Upper lobe of left lung (tissue), 6 donors: Measurements from ENCODE around the gene EPM2A. TPM values are rescaled to one million over a fixed set of nuclear protein-coding genes. Genes with fewer than 3 reads are reported as not detected.

Source experiments
- ATAC-seq, 2 donors: fragments of 200-7000 bp; cut with Tn5 transposase; one replicate each; pipeline ENCODE4 v1.9.1; 2022; ENCODE audit warnings: mild to moderate bottlenecking in 2 of 2, moderate library complexity in 2 of 2; ENCODE audit not compliant: low FRiP score in 2 of 2
- DNase-seq, 2 donors: peaks; one replicate each; pipeline ENCODE4 v3.0.0-alpha.2; 2019 to 2020
- H3K27ac ChIP-seq, 4 donors: fragments of 200-600 bp; sonication (generic); one replicate each; pipeline ENCODE4 v1.5.1; 2016 to 2019
- H3K27me3 ChIP-seq, 4 donors: fragments of 200-600 bp; sonication (generic); one replicate each; pipeline ENCODE4 v1.5.1; 2017 to 2019
- H3K36me3 ChIP-seq, 4 donors: fragments of 200-600 bp; sonication (generic); one replicate each; pipeline ENCODE4 v1.5.1; 2016 to 2019
- H3K4me1 ChIP-seq, 4 donors: fragments of 200-600 bp; sonication (generic); one replicate each; pipeline ENCODE4 v1.5.1; 2018 to 2019
- H3K4me3 ChIP-seq, 4 donors: fragments of 200-600 bp; sonication (generic); one replicate each; pipeline ENCODE4 v1.5.1; 2017 to 2019; ENCODE audit warnings: mild to moderate bottlenecking in 2 of 4, moderate library complexity in 1 of 4
- H3K9me3 ChIP-seq, 4 donors: fragments of 200-600 bp; sonication (generic); one replicate each; pipeline ENCODE4 v1.5.1; 2018 to 2019
- CTCF ChIP-seq, 6 experiments: fragments of 450-650 bp in 4 of 6; fragments of 200-600 bp in 2 of 6; sonication (generic) in 2 of 6; IDR thresholded peaks; one replicate each; pipeline ENCODE4 v1.5.1; 2016 to 2019; ENCODE audit warnings: antibody characterized with exemption in 6 of 6
- EP300 ChIP-seq, 4 donors: sonication (generic); formaldehyde crosslinking; IDR thresholded peaks; one replicate each; pipeline ENCODE4 v1.5.1; 2017; ENCODE audit warnings: antibody characterized with exemption in 4 of 4, control low read depth in 2 of 4
- POLR2A ChIP-seq, 4 donors: fragments of 450-650 bp; IDR thresholded peaks; one replicate each; pipeline ENCODE4 v1.5.1; 2016 to 2017; ENCODE audit warnings: antibody characterized with exemption in 4 of 4, mild to moderate bottlenecking in 2 of 4
- POLR2AphosphoS5 ChIP-seq, 2 donors: sonication (generic); formaldehyde crosslinking; IDR thresholded peaks; one replicate each; pipeline ENCODE4 v1.5.1; 2017; ENCODE audit warnings: antibody characterized with exemption in 2 of 2
- WGBS, 2 donors: methylation state at CpG; one replicate each; pipeline ENCODE4 v1.1.5; 2017 to 2018; 5-methylcytosine and 5-hydroxymethylcytosine counted together
- total RNA-seq, 6 donors: library from RNA; depleted of rRNA in 4 of 6; stranded (reverse); fragments of >200 nt in 4 of 6; gene quantifications; one replicate each; pipeline versions ENCODE4 v1.1.0 to v1.2.1, GENCODE V29; 2016 to 2021
- donor health status: DM: no; HTN: no; CAD: no; lungs with moderate emphysema.
- donor health status: DM: no; HTN: yes; CAD: no; lungs with severe emphysema.

The EPM2A gene
- total RNA-seq, 6 donors from 2014 or later, result 9.3 to 27.7 (median 21.0) TPM

GRCh38 chr6:145763742-145764141 lies 28.4 kb upstream of the EPM2A start:
- no peak for TF ChIP-seq CTCF (IDR thresholded peaks at IDR 0.05)
- no peak for ATAC-seq
- Histone ChIP-seq H3K27ac (no peak overlapping the region), H3K27me3 (no peaks in the 10 kb centered on the region), H3K9me3 (no peaks in the 10 kb centered on the region), H3K4me3 (no peak overlapping the region), H3K36me3 (no peaks in the 10 kb centered on the region), H3K4me1 (no peaks in the 10 kb centered on the region)
- no peak for DNase-seq

GRCh38 chr6:145761584-145761983 lies 26.3 kb upstream of the EPM2A start:
- H3K27ac ChIP-seq, result no peak overlapping the region
- H3K4me3 ChIP-seq, result no peak overlapping the region
- H3K36me3 ChIP-seq, result no peaks in the 10 kb centered on the region
- no peak for DNase-seq
- no peaks in the 10 kb centered on the region for H3K9me3 ChIP-seq
- no peak for TF ChIP-seq CTCF (IDR thresholded peaks at IDR 0.05)
- no peak for TF ChIP-seq POLR2AphosphoS5 (IDR thresholded peaks at IDR 0.05)
- no peak for TF ChIP-seq POLR2A (IDR thresholded peaks at IDR 0.05)
- no peak for TF ChIP-seq EP300 (IDR thresholded peaks at IDR 0.05)
- no peaks in the 10 kb centered on the region for H3K4me1 ChIP-seq
- no peak for ATAC-seq
- no peaks in the 10 kb centered on the region for H3K27me3 ChIP-seq

- Histone ChIP-seq H3K9me3 (no peaks in the 10 kb centered on the region), H3K36me3 (no peaks in the 10 kb centered on the region), H3K27me3 (no peaks in the 10 kb centered on the region), H3K27ac (no peak overlapping the region), H3K4me3 (no peak overlapping the region), H3K4me1 (no peaks in the 10 kb centered on the region)
- TF ChIP-seq POLR2A (IDR thresholded peaks at IDR 0.05) (no peak), POLR2AphosphoS5 (IDR thresholded peaks at IDR 0.05) (no peak), EP300 (IDR thresholded peaks at IDR 0.05) (no peak), CTCF (IDR thresholded peaks at IDR 0.05) (no peak)
- 79 to 80% methylated on average over 4 of the region's 4 CpGs for WGBS, 2 donors
- ATAC-seq (no peak), DNase-seq (no peak)
These were observed 22.8 kb upstream of the EPM2A start for GRCh38 chr6:145758113-145758512.

- no peaks in the 10 kb centered on the region for H3K4me1 ChIP-seq
- ATAC-seq, result peak in 1 of 2 donors; percentile 71
- H3K9me3 ChIP-seq, result no peaks in the 10 kb centered on the region
- H3K27ac ChIP-seq, result no peak overlapping the region
- WGBS, 2 donors, result 42 to 43% methylated on average over 1 of the region's 1 CpG
- no peaks in the 10 kb centered on the region for H3K36me3 ChIP-seq
- no peak overlapping the region for H3K4me3 ChIP-seq
- TF ChIP-seq POLR2A (IDR thresholded peaks at IDR 0.05) (no peak), POLR2AphosphoS5 (IDR thresholded peaks at IDR 0.05) (peak in 1 of 2 donors; percentile 25)
- H3K27me3 ChIP-seq, result no peaks in the 10 kb centered on the region
- DNase-seq, result peak in 1 of 2 donors; percentile 54
These were observed 20.9 kb upstream of the EPM2A start for GRCh38 chr6:145756170-145756662.

GRCh38 chr6:145755682-145756081 lies 20.4 kb upstream of the EPM2A start:
- DNase-seq (no peak), ATAC-seq (no peak)
- Histone ChIP-seq H3K27ac (no peak overlapping the region), H3K36me3 (no peaks in the 10 kb centered on the region), H3K27me3 (no peaks in the 10 kb centered on the region), H3K9me3 (no peaks in the 10 kb centered on the region), H3K4me1 (no peaks in the 10 kb centered on the region), H3K4me3 (no peak overlapping the region)
- TF ChIP-seq CTCF (IDR thresholded peaks at IDR 0.05), result no peak
- TF ChIP-seq POLR2A (IDR thresholded peaks at IDR 0.05), result no peak
- no peak for TF ChIP-seq EP300 (IDR thresholded peaks at IDR 0.05)
